Amniotic epithelial cell (primary cell): ENCODE data around the gene CMYA5.

Experiments used
- DNase-seq: peaks from one replicate; pipeline ENCODE4 v3.0.0-alpha.2; 2010; ENCODE audit warnings: low read depth

Gene CMYA5

GRCh38 chr5:79793722-79794121 is 104.1 kb downstream of the CMYA5 start:
- DNase-seq = no peak

GRCh38 chr5:79794347-79794746 is 104.7 kb downstream of the CMYA5 start:
- DNase-seq = no peak

GRCh38 chr5:79795764-79796398 is 106.2 kb downstream of the CMYA5 start:
- DNase-seq = peak; percentile 35

GRCh38 chr5:79798893-79799590 is 109.4 kb downstream of the CMYA5 start:
- DNase-seq = no peak

- DNase-seq = peak; percentile 15
Observed at GRCh38 chr5:79800979-79801827, 111.6 kb downstream of the CMYA5 start.

GRCh38 chr5:79802406-79802805 is 112.8 kb downstream of the CMYA5 start:
- no peak for DNase-seq

- no peak for DNase-seq
Observed at GRCh38 chr5:79803007-79803406, 113.4 kb downstream of the CMYA5 start.

GRCh38 chr5:79806741-79807140 is 117.1 kb downstream of the CMYA5 start:
- DNase-seq = no peak

- DNase-seq = no peak
Observed at GRCh38 chr5:79809743-79810142, 120.1 kb downstream of the CMYA5 start.

GRCh38 chr5:79811081-79811480 is 121.4 kb downstream of the CMYA5 start:
- DNase-seq = no peak

- no peak for DNase-seq
Observed at GRCh38 chr5:79811904-79812303, 122.3 kb downstream of the CMYA5 start.

- no peak for DNase-seq
Observed at GRCh38 chr5:79814699-79815098, 125.1 kb downstream of the CMYA5 start.

- DNase-seq = no peak
Observed at GRCh38 chr5:79816014-79816413, 126.4 kb downstream of the CMYA5 start.

- DNase-seq = peak; percentile 24
Observed at GRCh38 chr5:79820648-79821047, 131.0 kb downstream of the CMYA5 start.

GRCh38 chr5:79824444-79824843 is 134.8 kb downstream of the CMYA5 start:
- DNase-seq = no peak

GRCh38 chr5:79825802-79826201 is 136.2 kb downstream of the CMYA5 start:
- no peak for DNase-seq

- no peak for DNase-seq
Observed at GRCh38 chr5:79827159-79827629, 137.6 kb downstream of the CMYA5 start.

- peak; percentile 8 for DNase-seq
Observed at GRCh38 chr5:79829260-79829659, 139.6 kb downstream of the CMYA5 start.

- DNase-seq = no peak
Observed at GRCh38 chr5:79831381-79832309, 142.0 kb downstream of the CMYA5 start.

GRCh38 chr5:79832911-79833310 is 143.3 kb downstream of the CMYA5 start:
- DNase-seq = no peak

- no peak for DNase-seq
Observed at GRCh38 chr5:79834098-79834753, 144.6 kb downstream of the CMYA5 start.
